ENCODE results near the gene KRT1.

Gene KRT1

GRCh38 chr12:52698651-52699340 lies 18.6 kb upstream of the KRT1 start:
- no peaks in the 10 kb centered on the region; the same call in 1 of the 2 replicates for H3K27me3 ChIP-seq (replicated peaks; ENCODE audit: control insufficient read depth, insufficient read depth, low read length)
- no peak overlapping the region for H3K4me3 ChIP-seq (replicated peaks; ENCODE audit: low read depth, low read length)
- TF ChIP-seq CTCF (IDR thresholded peaks at IDR 0.05; ENCODE audit: insufficient read depth, low read length, poor library complexity, severe bottlenecking) = no peak
- no peak for DNase-seq (ENCODE audit: extremely low read depth, insufficient read length)
- no peaks in the 10 kb centered on the region for H3K36me3 ChIP-seq (ENCODE audit: control insufficient read depth, insufficient read depth, low read length)

GRCh38 chr12:52697058-52697582 lies 16.9 kb upstream of the KRT1 start:
- no peaks in the 10 kb centered on the region for H3K36me3 ChIP-seq (ENCODE audit: control insufficient read depth, insufficient read depth, low read length)
- H3K27me3 ChIP-seq (replicated peaks; ENCODE audit: control insufficient read depth, insufficient read depth, low read length) = peaks cover 4% of the 10 kb centered on the region
- TF ChIP-seq CTCF (IDR thresholded peaks at IDR 0.05; ENCODE audit: insufficient read depth, low read length, poor library complexity, severe bottlenecking) = peak; percentile 5
- no peak for DNase-seq (ENCODE audit: extremely low read depth, insufficient read length)
- no peak overlapping the region for H3K4me3 ChIP-seq (replicated peaks; ENCODE audit: low read depth, low read length)

GRCh38 chr12:52696588-52696987 lies 16.4 kb upstream of the KRT1 start:
- no peaks in the 10 kb centered on the region for H3K36me3 ChIP-seq (ENCODE audit: control insufficient read depth, insufficient read depth, low read length)
- no peak overlapping the region for H3K4me3 ChIP-seq (replicated peaks; ENCODE audit: low read depth, low read length)
- peaks cover 4% of the 10 kb centered on the region for H3K27me3 ChIP-seq (replicated peaks; ENCODE audit: control insufficient read depth, insufficient read depth, low read length)
- no peak for TF ChIP-seq CTCF (IDR thresholded peaks at IDR 0.05; ENCODE audit: insufficient read depth, low read length, poor library complexity, severe bottlenecking)
- no peak for DNase-seq (ENCODE audit: extremely low read depth, insufficient read length)

- H3K4me3 ChIP-seq (replicated peaks; ENCODE audit: low read depth, low read length) = no peak overlapping the region
- no peak for TF ChIP-seq CTCF (IDR thresholded peaks at IDR 0.05; ENCODE audit: insufficient read depth, low read length, poor library complexity, severe bottlenecking)
- no peaks in the 10 kb centered on the region for H3K36me3 ChIP-seq (ENCODE audit: control insufficient read depth, insufficient read depth, low read length)
- no peak for DNase-seq (ENCODE audit: extremely low read depth, insufficient read length)
- peaks cover 4% of the 10 kb centered on the region for H3K27me3 ChIP-seq (replicated peaks; ENCODE audit: control insufficient read depth, insufficient read depth, low read length)
Observed at GRCh38 chr12:52695039-52695438, 14.8 kb upstream of the KRT1 start.

- DNase-seq (ENCODE audit: extremely low read depth, insufficient read length) = no peak
- Histone ChIP-seq H3K27me3 (replicated peaks; ENCODE audit: control insufficient read depth, insufficient read depth, low read length) (peaks cover 4% of the 10 kb centered on the region), H3K36me3 (ENCODE audit: control insufficient read depth, insufficient read depth, low read length) (no peaks in the 10 kb centered on the region), H3K4me3 (replicated peaks; ENCODE audit: low read depth, low read length) (no peak overlapping the region)
- TF ChIP-seq CTCF (IDR thresholded peaks at IDR 0.05; ENCODE audit: insufficient read depth, low read length, poor library complexity, severe bottlenecking) = no peak
Observed at GRCh38 chr12:52694151-52694550, 13.9 kb upstream of the KRT1 start.
